NCI-H1092 treated with DMSO at 0.1 percent for 48 hours (cell line): ENCODE data around the gene MED15.
"Not testable (repeated sequence)": the region's sequence is repeated elsewhere in the genome, so short reads cannot be mapped to it uniquely, and the experiment has no call there.

Experiments
- DNase-seq: peaks from one replicate; lab custom pipeline; 2025; lab: John Stamatoyannopoulos, UW

The MED15 gene

GRCh38 chr22:20584029-20584871, 76.8 kb downstream of the MED15 start:
- no peak for DNase-seq

- DNase-seq = peak; percentile 42
Measured at GRCh38 chr22:20584872-20585638, 77.6 kb downstream of the MED15 start.

GRCh38 chr22:20585639-20586402, 78.4 kb downstream of the MED15 start:
- no peak for DNase-seq

GRCh38 chr22:20586403-20586745, 79.0 kb downstream of the MED15 start:
- DNase-seq = no peak

DNA sequence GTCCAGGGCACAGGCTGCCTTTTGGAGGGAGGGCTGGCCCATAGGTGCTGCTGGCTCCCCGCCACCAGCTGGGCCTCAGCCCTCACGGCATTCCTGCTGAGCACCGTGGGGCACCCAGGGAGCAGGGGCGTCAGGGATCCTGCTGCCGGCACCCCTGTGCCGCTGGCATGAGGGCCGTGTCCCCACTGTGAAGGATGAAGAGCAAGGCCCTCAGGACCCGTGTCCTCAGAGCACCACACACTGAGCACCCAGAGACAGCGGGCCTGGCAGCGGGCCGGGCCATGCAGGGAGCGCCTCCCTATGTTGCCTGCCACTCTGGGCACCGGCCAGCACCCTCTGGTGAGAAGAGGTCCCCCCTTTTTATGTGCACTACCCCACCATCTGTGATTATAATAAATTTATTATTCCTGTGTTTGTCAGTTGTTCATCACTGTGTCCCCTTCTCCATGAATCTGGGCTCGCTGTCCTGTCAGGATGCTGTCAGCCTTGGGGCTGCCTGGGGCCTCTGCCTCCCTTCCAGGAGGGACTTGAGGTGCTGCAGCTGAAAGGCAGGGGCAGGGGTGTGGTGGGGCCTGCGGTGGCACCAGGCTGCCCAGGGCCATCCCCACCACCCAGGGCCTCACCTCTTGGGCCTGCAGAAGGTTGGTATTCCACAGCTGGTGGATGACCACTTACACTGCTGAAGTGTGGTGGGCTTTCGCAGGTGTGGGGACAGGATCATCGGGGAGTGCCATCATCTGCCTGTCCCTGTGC, 80.0 kb downstream of the MED15 start:
- DNase-seq = no peak

DNA sequence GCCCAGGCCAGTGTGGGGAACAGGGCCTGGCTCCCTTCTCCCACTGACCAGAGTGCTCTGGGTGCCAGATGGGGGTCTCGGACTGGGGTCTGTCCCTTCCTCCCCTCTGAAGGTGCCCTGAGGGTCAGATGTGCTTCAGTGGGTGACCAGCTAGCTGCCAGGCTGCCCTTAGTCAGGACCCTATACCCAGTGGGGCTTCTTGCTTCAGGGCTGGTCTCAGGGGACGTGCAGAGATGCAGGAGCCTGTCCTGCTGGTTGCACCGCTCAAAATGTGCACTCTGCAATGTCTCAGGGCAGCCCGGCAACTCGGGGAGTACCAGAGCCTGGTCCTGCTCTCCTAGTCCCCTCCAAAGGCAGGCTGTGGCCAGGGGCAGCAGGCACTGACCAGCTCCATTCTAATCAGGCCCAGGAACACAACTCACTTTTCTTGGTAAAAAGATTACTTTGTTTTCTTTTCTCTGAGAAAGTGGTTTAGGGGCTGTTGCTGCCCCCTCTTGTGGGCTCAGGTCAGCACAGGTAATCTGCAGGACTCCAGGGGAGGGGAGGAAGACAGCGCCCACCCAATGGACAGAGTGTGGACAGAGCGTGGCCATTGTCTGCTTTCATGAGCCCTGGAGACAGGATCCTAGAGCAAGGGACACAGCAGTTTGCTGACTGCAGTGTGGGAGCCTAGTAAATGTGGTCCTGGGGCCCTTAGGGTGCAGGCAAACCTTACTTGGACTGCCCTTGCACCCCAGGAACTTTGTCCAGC, 80.9 kb downstream of the MED15 start:
- no peak for DNase-seq

DNA sequence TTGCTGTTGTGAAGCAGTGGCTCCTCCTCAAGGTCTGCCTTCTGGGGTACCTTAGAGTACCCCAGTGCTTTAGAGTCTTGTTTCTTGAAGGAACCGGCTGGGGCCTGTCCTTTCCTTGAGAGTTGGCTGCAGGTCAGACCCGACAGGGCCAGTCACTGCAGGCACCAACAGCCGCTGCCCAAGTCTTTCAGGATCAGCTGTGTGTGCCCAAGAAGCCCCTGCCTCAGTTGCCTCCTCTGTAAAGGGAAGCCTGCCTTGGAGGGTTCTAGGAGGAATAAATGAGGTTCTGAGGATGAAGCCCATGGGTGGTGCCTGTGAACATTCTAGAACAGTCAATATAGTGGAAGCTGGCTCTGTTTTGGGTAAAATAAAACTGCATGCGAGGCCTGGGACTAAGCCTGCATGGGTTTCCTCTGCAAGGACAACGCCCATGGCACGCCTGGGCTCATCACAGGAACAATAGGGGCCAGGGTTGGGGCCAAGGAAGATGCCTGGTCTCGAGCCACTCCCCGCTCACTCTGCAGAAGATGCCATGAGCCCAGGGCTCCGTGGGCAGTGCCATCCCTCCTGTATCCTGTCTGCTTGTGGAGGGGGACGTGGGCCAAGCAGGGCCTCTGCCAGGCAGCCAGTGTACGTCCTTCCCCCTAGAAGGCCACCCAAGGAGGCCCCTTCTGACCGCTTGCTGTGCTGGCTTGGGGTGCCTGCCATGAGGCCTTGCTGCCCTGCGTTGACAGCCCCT, 81.6 kb downstream of the MED15 start:
- no peak for DNase-seq

DNA sequence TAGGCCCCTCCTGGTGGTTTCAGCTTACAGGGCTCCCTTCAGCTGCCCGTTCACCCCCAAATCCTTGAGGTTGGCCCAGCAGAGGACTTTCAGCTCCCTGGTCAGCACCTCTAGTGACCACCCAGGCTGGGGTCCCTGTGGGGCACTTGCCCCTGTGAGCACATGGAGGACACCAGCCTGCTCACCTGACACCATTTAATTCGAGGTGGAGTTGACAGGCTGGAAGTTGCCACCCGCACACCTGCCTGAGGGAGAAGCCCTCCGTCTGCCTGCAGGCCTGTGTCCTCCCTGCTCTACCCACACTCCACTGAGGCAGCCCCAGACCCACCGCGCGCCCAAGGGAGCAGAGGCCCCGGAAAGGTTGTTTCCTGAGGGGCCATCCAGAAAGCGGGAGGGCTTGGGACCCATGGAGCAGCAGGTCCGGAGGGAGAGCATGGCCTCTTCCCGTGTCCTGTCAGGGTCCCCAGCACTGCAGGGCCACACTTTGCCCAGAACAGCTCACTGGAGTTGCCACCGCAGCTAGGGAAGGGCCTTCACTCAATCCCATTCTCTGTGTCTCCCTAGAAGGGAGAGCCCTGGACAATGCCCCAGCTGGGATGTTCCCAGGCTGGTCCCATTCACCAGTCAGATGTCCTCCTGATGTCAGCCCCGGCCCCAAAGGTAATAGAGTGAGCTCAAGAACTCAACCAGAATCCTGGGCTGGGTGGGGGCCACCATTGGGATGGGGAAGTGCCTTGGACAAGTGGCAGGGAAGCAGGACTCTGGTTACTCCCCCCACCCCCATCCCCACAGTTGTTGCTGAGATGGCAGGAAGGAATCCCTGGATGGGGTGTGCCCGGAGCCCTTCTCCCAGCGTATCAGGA, 82.4 kb downstream of the MED15 start:
- DNase-seq = no peak

GRCh38 chr22:20590477-20591294, 83.3 kb downstream of the MED15 start:
- no peak for DNase-seq

DNA sequence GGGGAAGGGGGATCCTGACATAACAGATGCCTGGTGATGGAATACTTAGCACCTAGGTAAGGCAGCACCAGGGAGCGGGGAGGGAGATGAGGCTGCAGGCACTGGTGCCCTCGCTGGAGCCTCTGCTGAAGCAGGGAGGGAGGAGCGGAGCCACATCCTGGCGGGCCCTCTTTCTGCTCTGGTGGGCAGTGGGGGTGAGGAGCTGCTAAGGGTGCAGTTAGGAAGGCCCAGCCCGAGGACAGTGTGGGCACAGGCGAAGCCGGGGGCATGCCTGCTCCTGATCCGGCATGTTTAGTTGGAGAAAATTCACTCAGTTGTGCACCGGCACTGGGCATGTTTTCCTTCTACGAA, 83.9 kb downstream of the MED15 start:
- no peak for DNase-seq

GRCh38 chr22:20591660-20592310, 84.4 kb downstream of the MED15 start:
- DNase-seq = peak; percentile 90

- DNase-seq = not testable (repeated sequence)
Measured at GRCh38 chr22:20594038-20594437, 86.6 kb downstream of the MED15 start.

DNA sequence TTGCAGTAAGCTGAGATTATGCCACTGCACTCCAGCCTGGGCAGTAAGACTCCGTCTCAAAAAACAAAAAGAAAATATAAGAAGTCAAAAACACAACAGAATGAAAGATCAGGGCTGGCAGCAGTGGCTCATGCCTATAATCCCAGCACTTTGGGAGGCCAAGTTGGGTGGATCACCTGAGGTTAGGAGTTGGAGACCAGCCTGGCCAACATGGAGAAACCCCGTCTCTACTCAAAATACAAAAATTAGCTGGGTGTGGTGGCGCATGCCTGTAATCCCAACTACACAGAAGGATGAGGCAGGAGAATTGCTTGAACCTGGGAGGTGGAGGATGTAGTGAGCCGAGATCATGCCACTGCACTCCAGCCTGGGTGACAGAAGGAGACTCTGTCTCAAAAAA, 87.1 kb downstream of the MED15 start:
- not testable (repeated sequence) for DNase-seq

GRCh38 chr22:20595461-20595860, 88.1 kb downstream of the MED15 start:
- DNase-seq = peak; percentile 4

GRCh38 chr22:20599117-20599516, 91.7 kb downstream of the MED15 start:
- no peak for DNase-seq

DNA sequence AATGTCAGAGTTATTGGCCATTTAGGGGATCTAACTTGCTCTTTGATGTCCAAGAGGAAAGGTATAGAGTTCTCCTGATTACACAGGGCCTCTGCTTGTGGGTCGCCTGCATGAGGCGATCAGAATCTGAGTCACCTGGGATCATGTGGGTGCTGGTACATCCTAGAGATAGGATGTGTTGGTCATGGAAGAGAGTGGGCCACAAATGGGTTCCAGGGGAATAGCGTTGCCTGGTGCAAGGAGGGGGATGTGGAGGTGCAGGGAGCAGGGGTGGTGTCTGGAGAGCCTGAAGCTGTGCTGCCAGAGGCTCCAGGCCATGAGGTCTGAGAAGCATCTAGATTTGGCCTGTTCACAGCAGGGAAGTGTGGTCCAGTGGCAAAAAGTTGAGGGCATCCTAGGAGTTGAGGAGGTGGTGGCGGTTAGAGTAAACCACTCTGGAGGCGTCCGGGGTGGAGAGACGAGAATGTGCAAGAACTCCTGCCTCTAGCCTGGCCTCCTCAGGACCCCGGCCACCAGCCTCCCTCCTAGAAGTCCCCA, 92.8 kb downstream of the MED15 start:
- DNase-seq = no peak

DNA sequence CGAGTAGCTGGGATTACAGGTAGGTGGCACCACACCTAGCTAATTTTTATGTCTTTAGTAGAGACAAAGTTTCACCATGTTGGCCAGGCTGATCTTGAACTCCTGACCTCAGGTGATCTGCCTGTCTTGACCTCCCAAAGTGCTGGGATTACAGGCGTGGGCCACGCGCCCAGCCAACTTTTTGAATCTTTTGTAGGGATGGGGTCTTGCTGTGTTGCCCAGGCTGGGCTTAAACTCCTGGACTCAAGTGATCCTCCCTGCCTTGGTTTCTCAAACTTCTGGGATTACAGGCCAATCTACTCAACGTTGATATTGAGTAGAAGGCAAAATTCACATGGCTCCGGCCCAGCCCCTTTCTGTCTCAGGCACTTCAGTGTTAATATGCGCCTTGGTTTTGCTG, 93.9 kb downstream of the MED15 start:
- no peak for DNase-seq

GRCh38 chr22:20602609-20603164, 95.3 kb downstream of the MED15 start:
- DNase-seq = peak; percentile 12
